Measurements from ENCODE around the gene MSMB.
A peak's percentile ranks its signal among the peaks of the same experiment; 100 is the strongest.

The MSMB gene

DNA sequence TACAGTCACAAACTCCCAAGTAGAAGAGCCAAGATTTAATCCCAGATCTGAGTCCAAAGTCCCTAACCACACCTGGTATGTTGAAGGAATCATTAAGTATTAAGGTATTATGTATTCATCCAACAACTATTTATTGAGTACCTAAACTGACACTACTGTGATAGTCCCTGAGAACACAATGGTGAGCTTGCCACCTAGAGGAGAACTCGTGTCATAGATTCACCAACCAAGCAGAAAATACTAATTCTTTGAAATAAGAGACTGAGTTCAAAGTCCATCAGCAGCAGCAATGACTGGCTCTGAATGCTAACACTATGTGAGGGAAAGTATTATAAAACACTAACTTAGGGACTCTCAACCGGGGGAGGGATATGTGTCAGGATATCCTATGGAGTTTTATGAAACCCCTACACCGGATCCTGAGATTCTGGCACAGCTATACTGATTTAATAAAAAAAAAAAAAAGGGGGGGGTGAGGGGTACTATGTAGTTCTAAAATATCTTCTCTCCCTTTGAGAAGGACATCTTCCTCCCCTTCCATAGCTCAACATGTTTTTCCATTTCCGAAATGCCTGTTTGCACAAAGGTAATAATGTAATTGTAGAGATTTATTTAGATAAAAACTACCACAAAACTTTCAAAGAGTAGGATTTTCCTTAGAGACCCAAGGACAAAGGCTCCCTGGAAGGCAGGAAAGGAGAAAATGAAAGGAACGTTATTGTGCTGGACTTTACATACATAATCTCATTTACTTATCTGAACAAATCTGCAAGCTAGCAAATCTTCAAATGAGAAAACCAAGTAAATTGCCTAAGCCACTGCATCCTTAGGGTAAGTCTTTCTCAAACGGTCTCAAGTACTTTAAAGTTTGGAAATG is 17.2 kb downstream of the MSMB start:
- H3F3A ChIP-seq (ENCODE audit: insufficient read depth, low read length) = no peaks in the 10 kb centered on the region
- H3K9me2 ChIP-seq (replicated peaks; ENCODE audit: insufficient read depth, low read length) = no peaks in the 10 kb centered on the region
- DNase-seq = peak; percentile 66
- peak overlapping the region; percentile 96 for H3K9ac ChIP-seq (ENCODE audit: low read length)
- TF ChIP-seq EZH2phosphoT487 (IDR thresholded peaks at IDR 0.05; ENCODE audit: low read length) = no peak
- TF ChIP-seq, protein P1, sequence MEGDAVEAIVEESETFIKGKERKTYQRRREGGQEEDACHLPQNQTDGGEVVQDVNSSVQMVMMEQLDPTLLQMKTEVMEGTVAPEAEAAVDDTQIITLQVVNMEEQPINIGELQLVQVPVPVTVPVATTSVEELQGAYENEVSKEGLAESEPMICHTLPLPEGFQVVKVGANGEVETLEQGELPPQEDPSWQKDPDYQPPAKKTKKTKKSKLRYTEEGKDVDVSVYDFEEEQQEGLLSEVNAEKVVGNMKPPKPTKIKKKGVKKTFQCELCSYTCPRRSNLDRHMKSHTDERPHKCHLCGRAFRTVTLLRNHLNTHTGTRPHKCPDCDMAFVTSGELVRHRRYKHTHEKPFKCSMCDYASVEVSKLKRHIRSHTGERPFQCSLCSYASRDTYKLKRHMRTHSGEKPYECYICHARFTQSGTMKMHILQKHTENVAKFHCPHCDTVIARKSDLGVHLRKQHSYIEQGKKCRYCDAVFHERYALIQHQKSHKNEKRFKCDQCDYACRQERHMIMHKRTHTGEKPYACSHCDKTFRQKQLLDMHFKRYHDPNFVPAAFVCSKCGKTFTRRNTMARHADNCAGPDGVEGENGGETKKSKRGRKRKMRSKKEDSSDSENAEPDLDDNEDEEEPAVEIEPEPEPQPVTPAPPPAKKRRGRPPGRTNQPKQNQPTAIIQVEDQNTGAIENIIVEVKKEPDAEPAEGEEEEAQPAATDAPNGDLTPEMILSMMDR (IDR thresholded peaks at IDR 0.05; ENCODE audit: low read length) = peak; percentile 72
- no peaks in the 10 kb centered on the region for H3K27me3 ChIP-seq (replicated peaks; ENCODE audit: insufficient read depth, low read length)
- H3K4me3 ChIP-seq (ENCODE audit: low read length) = peak overlapping the region; percentile 91
- H4K20me1 ChIP-seq (ENCODE audit: insufficient read depth, low read length) = peaks cover 52% of the 10 kb centered on the region
- H3K79me2 ChIP-seq (ENCODE audit: low read length) = peaks cover 66% of the 10 kb centered on the region
- H3K27ac ChIP-seq (ENCODE audit: low read length) = peak overlapping the region; percentile 74; the same call in 1 of the 2 replicates
- H3K4me1 ChIP-seq (ENCODE audit: low read length) = peaks cover 24% of the 10 kb centered on the region
- no peaks in the 10 kb centered on the region for H3K36me3 ChIP-seq (replicated peaks; ENCODE audit: insufficient read depth, low read length)
- H2AFZ ChIP-seq (ENCODE audit: low read length) = no peak overlapping the region
- H3K9me3 ChIP-seq (replicated peaks; ENCODE audit: insufficient read depth, low read length) = no peaks in the 10 kb centered on the region
- peak overlapping the region; percentile 84 for H3K4me2 ChIP-seq (ENCODE audit: low read depth, low read length)

- no peak overlapping the region for H3K4me2 ChIP-seq (ENCODE audit: low read depth, low read length)
- peaks cover 24% of the 10 kb centered on the region for H3K4me1 ChIP-seq (ENCODE audit: low read length)
- no peaks in the 10 kb centered on the region for H3K27me3 ChIP-seq (replicated peaks; ENCODE audit: insufficient read depth, low read length)
- no peaks in the 10 kb centered on the region for H3K9me2 ChIP-seq (replicated peaks; ENCODE audit: insufficient read depth, low read length)
- H3K79me2 ChIP-seq (ENCODE audit: low read length) = peaks cover 93% of the 10 kb centered on the region
- no peaks in the 10 kb centered on the region for H3K9me3 ChIP-seq (replicated peaks; ENCODE audit: insufficient read depth, low read length)
- no peaks in the 10 kb centered on the region for H3K36me3 ChIP-seq (replicated peaks; ENCODE audit: insufficient read depth, low read length)
- H4K20me1 ChIP-seq (ENCODE audit: insufficient read depth, low read length) = peaks cover 71% of the 10 kb centered on the region
- H2AFZ ChIP-seq (ENCODE audit: low read length) = no peak overlapping the region
- H3K27ac ChIP-seq (ENCODE audit: low read length) = no peak overlapping the region
- DNase-seq = no peak
- peaks cover 6% of the 10 kb centered on the region; the same call in 1 of the 2 replicates for H3F3A ChIP-seq (ENCODE audit: insufficient read depth, low read length)
- TF ChIP-seq, protein P1 (IDR thresholded peaks at IDR 0.05; ENCODE audit: low read length) = no peak
- TF ChIP-seq EZH2 (optimal IDR thresholded peaks at IDR 0.05; ENCODE audit: low read depth, low read length) (no peak), EZH2phosphoT487 (IDR thresholded peaks at IDR 0.05; ENCODE audit: low read length) (no peak)
- no peak overlapping the region for H3K9ac ChIP-seq (ENCODE audit: low read length)
- H3K4me3 ChIP-seq (ENCODE audit: low read length) = no peak overlapping the region
These were observed 20.0 kb downstream of the MSMB start for GRCh38 chr10:46026106-46026505.

DNA sequence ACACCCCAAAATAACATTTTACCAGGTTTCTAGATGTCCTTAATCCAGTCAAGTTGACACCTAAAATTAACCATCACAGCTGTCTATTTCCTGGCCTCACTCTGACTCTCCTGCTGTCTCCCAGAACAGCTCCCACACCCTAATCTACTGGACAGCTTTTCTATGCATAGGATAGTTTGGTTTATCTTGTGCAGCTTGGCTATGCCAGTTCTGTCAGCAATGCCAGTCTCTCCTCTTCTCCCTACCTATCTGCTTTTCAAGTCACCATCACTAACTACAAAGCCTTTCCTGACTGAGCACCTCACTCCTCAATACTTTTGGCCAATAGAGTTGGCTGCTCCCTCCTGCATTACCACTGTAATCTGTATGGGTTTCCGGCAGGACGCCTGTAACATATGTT is 20.7 kb downstream of the MSMB start:
- Histone ChIP-seq H2AFZ (ENCODE audit: low read length) (no peak overlapping the region), H3F3A (ENCODE audit: insufficient read depth, low read length) (peaks cover 6% of the 10 kb centered on the region; the same call in 1 of the 2 replicates), H3K4me2 (ENCODE audit: low read depth, low read length) (no peak overlapping the region), H3K27me3 (replicated peaks; ENCODE audit: insufficient read depth, low read length) (no peaks in the 10 kb centered on the region), H3K9ac (ENCODE audit: low read length) (no peak overlapping the region), H3K79me2 (ENCODE audit: low read length) (peaks cover 100% of the 10 kb centered on the region), H3K4me1 (ENCODE audit: low read length) (peaks cover 21% of the 10 kb centered on the region), H4K20me1 (ENCODE audit: insufficient read depth, low read length) (peaks cover 78% of the 10 kb centered on the region), H3K9me3 (replicated peaks; ENCODE audit: insufficient read depth, low read length) (no peaks in the 10 kb centered on the region), H3K27ac (ENCODE audit: low read length) (no peak overlapping the region), H3K4me3 (ENCODE audit: low read length) (no peak overlapping the region), H3K9me2 (replicated peaks; ENCODE audit: insufficient read depth, low read length) (no peaks in the 10 kb centered on the region), H3K36me3 (replicated peaks; ENCODE audit: insufficient read depth, low read length) (no peaks in the 10 kb centered on the region)
- DNase-seq = no peak
- TF ChIP-seq, protein P1 (IDR thresholded peaks at IDR 0.05; ENCODE audit: low read length) = no peak
- TF ChIP-seq EZH2 (optimal IDR thresholded peaks at IDR 0.05; ENCODE audit: low read depth, low read length) = no peak
- TF ChIP-seq EZH2phosphoT487 (IDR thresholded peaks at IDR 0.05; ENCODE audit: low read length) = no peak
